GM23338 (cell line): ENCODE results near the gene TMEM179. TPM values are rescaled to one million over a fixed set of nuclear protein-coding genes. Genes with fewer than 3 reads are reported as not detected.

Experiments used
- ATAC-seq: fragments of 200-7000 bp; cut with Tn5 transposase; 3 replicates; pipeline ENCODE4 v1.9.1; 2020
- DNase-seq: peaks from one replicate; pipeline ENCODE4 v3.0.0-alpha.2; 2015; ENCODE audit warnings: low spot score
- H2AFZ ChIP-seq: fragments of 200-600 bp; sonication (generic); 2 replicates; pipeline ENCODE4 v1.8.0; 2016; ENCODE audit warnings: antibody characterized with exemption, mild to moderate bottlenecking, moderate library complexity
- H3F3A ChIP-seq: fragments of 200-600 bp; sonication (generic); replicated peaks from 2 replicates; pipeline ENCODE4 v1.8.0; 2017; ENCODE audit warnings: antibody characterized with exemption, mixed run types, low read depth
- H3K27ac ChIP-seq: fragments of 200-600 bp; sonication (generic); 2 replicates; pipeline ENCODE4 v1.6.1; 2016; ENCODE audit warnings: low read depth
- H3K27me3 ChIP-seq: fragments of 200-600 bp; sonication (generic); 2 replicates; pipeline ENCODE4 v1.8.0; 2016; ENCODE audit warnings: mild to moderate bottlenecking, mixed run types, moderate library complexity; ENCODE audit not compliant: insufficient read depth
- H3K36me3 ChIP-seq: fragments of 200-600 bp; sonication (generic); 2 replicates; pipeline ENCODE4 v1.8.0; 2016; ENCODE audit warnings: mild to moderate bottlenecking; ENCODE audit not compliant: insufficient read depth
- H3K4me1 ChIP-seq: fragments of 200-600 bp; sonication (generic); 2 replicates; pipeline ENCODE4 v1.8.0; 2016; ENCODE audit warnings: mild to moderate bottlenecking, moderate library complexity; ENCODE audit not compliant: insufficient read depth
- H3K4me2 ChIP-seq: fragments of 200-600 bp; sonication (generic); 2 replicates; pipeline ENCODE4 v1.7.1; 2017; ENCODE audit warnings: mixed run types
- H3K4me3 ChIP-seq: fragments of 200-600 bp; sonication (generic); 2 replicates; pipeline ENCODE4 v1.6.1; 2016; ENCODE audit warnings: mixed run types
- H3K79me2 ChIP-seq: fragments of 200-600 bp; sonication (generic); replicated peaks from 2 replicates; pipeline ENCODE4 v1.8.0; 2017; ENCODE audit warnings: mild to moderate bottlenecking; ENCODE audit not compliant: insufficient read depth
- H3K9me2 ChIP-seq: fragments of 200-600 bp; sonication (generic); 2 replicates; pipeline ENCODE4 v1.8.0; 2017; ENCODE audit not compliant: insufficient read depth
- H4K20me1 ChIP-seq: fragments of 200-600 bp; sonication (generic); replicated peaks from 2 replicates; pipeline ENCODE4 v1.8.0; 2017; ENCODE audit warnings: mild to moderate bottlenecking; ENCODE audit not compliant: insufficient read depth
- H3K27ac Mint-ChIP-seq: 2 replicates; pipeline ENCODE4 v1.8.0; 2020; ENCODE audit warnings: inconsistent platforms, mild to moderate bottlenecking, moderate library complexity, mixed read lengths
- H3K27me3 Mint-ChIP-seq: 3 replicates; pipeline ENCODE4 v1.8.0; 2022; ENCODE audit warnings: low read depth, mild to moderate bottlenecking, moderate library complexity, mixed read lengths, inconsistent platforms; ENCODE audit not compliant: insufficient read depth, poor library complexity
- H3K36me3 Mint-ChIP-seq: 3 replicates; pipeline ENCODE4 v1.8.0; 2021; ENCODE audit warnings: low read depth, mild to moderate bottlenecking, inconsistent platforms, moderate library complexity, mixed read lengths
- H3K4me1 Mint-ChIP-seq: 3 replicates; pipeline ENCODE4 v1.8.0; 2020; ENCODE audit warnings: mild to moderate bottlenecking, inconsistent platforms, mixed read lengths
- H3K4me3 Mint-ChIP-seq: 3 replicates; pipeline ENCODE4 v1.8.0; 2021; ENCODE audit warnings: moderate library complexity, mild to moderate bottlenecking, inconsistent platforms, mixed read lengths
- H3K9me3 Mint-ChIP-seq: 3 replicates; pipeline ENCODE4 v1.8.0; 2020; ENCODE audit warnings: moderate library complexity, mild to moderate bottlenecking, inconsistent platforms, mixed read lengths
- CREB1 ChIP-seq: fragments of 250-450 bp; sonication (Bioruptor Pico); IDR thresholded peaks from 2 replicates; pipeline ENCODE4 v1.5.0; 2020; ENCODE audit warnings: low read depth, mild to moderate bottlenecking, moderate library complexity
- EZH2 ChIP-seq: fragments of 200-600 bp; sonication (generic); IDR thresholded peaks from one replicate; pipeline ENCODE4 v1.8.0; 2017; ENCODE audit warnings: antibody characterized with exemption, mild to moderate bottlenecking, low read depth; ENCODE audit not compliant: unreplicated experiment
- EZH2phosphoT487 ChIP-seq: fragments of 200-600 bp; sonication (generic); IDR thresholded peaks from one replicate; pipeline ENCODE4 v1.8.1; 2018; ENCODE audit warnings: antibody characterized with exemption; ENCODE audit not compliant: unreplicated experiment
- JUNB ChIP-seq: IDR thresholded peaks from one replicate; pipeline ENCODE4 v1.6.1; 2016; ENCODE audit warnings: antibody characterized with exemption; ENCODE audit not compliant: unreplicated experiment
- NANOG ChIP-seq: IDR thresholded peaks from 2 replicates; pipeline ENCODE4 v1.6.1; 2016; ENCODE audit warnings: antibody characterized with exemption, borderline replicate concordance
- POLR2AphosphoS5 ChIP-seq: IDR thresholded peaks from 2 replicates; pipeline ENCODE4 v1.6.1; 2016; ENCODE audit warnings: antibody characterized with exemption, low read depth
- STAT1 ChIP-seq: IDR thresholded peaks from one replicate; pipeline ENCODE4 v1.6.1; 2016; ENCODE audit warnings: antibody characterized with exemption; ENCODE audit not compliant: unreplicated experiment
- ZNF114 ChIP-seq: fragments of 250-450 bp; sonication (Bioruptor Pico); IDR thresholded peaks from 2 replicates; pipeline ENCODE4 v1.5.0; 2020; ENCODE audit warnings: mild to moderate bottlenecking, moderate library complexity
- ZNF331 ChIP-seq: fragments of 250-450 bp; sonication (Bioruptor Pico); IDR thresholded peaks from 2 replicates; pipeline ENCODE4 v1.5.0; 2020; ENCODE audit warnings: low read depth, mild to moderate bottlenecking, moderate library complexity
- polyA plus RNA-seq: library from polyadenylated mRNA; unstranded; fragments of >200 nt; fragmentation: Nextera tagmentation; extraction: Ambion mirVana; gene quantifications from 2 replicates; pipeline ENCODE4 v1.2.1, GENCODE V29; 2016
- total RNA-seq: library from RNA; depleted of rRNA; stranded (reverse); fragments of >200 nt; shearing (Covaris generic); gene quantifications from 2 replicates; pipeline ENCODE4 v1.2.3, GENCODE V29; 2014
- TF ChIP-seq, protein P1 (sequence below): IDR thresholded peaks from one replicate; pipeline ENCODE4 v1.6.1; 2018; ENCODE audit warnings: antibody characterized with exemption; ENCODE audit not compliant: unreplicated experiment
- TF ChIP-seq, protein P2 (sequence below): fragments of 250-450 bp; sonication (Bioruptor Pico); IDR thresholded peaks from 2 replicates; pipeline ENCODE4 v1.5.0; 2020; ENCODE audit warnings: mild to moderate bottlenecking, moderate library complexity
- TF ChIP-seq, protein P3 (sequence below), 2 experiments: fragments of 200-600 bp in 1 of 2; sonication (generic) in 1 of 2; conservative IDR thresholded peaks; 2 replicates each; pipeline versions ENCODE4 v1.5.1 to v1.6.1; 2016 to 2017; ENCODE audit warnings: antibody characterized with exemption in 2 of 2, low read depth in 2 of 2, mild to moderate bottlenecking in 2 of 2, moderate library complexity in 1 of 2
- TF ChIP-seq, protein P4 (sequence below): IDR thresholded peaks from 2 replicates; pipeline ENCODE4 v1.6.1; 2016; ENCODE audit warnings: antibody characterized with exemption

Gene TMEM179
- total and polyA plus RNA-seq, 2 experiments from 2014 or later, result 1.0 to 4.8 TPM

DNA sequence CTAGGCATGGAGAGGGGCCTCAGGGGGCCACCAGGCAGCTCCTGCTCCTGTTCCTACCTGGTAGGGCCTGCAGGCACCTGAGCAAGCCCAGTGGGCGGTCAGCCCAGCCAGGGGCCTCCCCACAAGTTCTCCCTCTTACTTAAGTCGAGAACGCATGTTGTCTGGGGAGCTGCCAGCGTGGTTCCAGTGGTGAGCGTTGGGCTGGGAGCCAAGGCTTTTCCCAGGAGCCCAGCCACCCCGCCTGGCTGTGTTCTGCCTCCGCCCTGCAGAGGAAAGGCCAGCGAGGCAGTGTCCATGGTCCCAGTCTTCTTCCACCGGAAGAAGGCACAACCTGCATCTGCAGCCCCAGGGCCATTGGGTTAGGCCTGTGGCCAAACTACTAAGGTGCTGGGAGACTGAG, 23.6 kb downstream of the TMEM179 start:
- Mint-ChIP-seq H3K9me3 (no peaks in the 10 kb centered on the region), H3K27me3 (peaks cover 5% of the 10 kb centered on the region), H3K4me1 (peaks cover 4% of the 10 kb centered on the region; the same call in 2 of the 3 replicates), H3K36me3 (no peaks in the 10 kb centered on the region), H3K4me3 (no peak overlapping the region), H3K27ac (no peak overlapping the region)
- H4K20me1 ChIP-seq, result no peaks in the 10 kb centered on the region
- H3K4me2 ChIP-seq, result no peak overlapping the region
- H3K79me2 ChIP-seq, result no peaks in the 10 kb centered on the region
- no peak for DNase-seq
- no peak overlapping the region for H3K4me3 ChIP-seq
- TF ChIP-seq ZNF114 (CRISPR knock-in tag) (no peak), POLR2AphosphoS5 (no peak), CREB1 (CRISPR knock-in tag) (no peak), EZH2phosphoT487 (no peak), EZH2 (no peak), NANOG (no peak), ZNF331 (CRISPR knock-in tag) (no peak), STAT1 (no peak), JUNB (no peak)
- TF ChIP-seq, protein P1, sequence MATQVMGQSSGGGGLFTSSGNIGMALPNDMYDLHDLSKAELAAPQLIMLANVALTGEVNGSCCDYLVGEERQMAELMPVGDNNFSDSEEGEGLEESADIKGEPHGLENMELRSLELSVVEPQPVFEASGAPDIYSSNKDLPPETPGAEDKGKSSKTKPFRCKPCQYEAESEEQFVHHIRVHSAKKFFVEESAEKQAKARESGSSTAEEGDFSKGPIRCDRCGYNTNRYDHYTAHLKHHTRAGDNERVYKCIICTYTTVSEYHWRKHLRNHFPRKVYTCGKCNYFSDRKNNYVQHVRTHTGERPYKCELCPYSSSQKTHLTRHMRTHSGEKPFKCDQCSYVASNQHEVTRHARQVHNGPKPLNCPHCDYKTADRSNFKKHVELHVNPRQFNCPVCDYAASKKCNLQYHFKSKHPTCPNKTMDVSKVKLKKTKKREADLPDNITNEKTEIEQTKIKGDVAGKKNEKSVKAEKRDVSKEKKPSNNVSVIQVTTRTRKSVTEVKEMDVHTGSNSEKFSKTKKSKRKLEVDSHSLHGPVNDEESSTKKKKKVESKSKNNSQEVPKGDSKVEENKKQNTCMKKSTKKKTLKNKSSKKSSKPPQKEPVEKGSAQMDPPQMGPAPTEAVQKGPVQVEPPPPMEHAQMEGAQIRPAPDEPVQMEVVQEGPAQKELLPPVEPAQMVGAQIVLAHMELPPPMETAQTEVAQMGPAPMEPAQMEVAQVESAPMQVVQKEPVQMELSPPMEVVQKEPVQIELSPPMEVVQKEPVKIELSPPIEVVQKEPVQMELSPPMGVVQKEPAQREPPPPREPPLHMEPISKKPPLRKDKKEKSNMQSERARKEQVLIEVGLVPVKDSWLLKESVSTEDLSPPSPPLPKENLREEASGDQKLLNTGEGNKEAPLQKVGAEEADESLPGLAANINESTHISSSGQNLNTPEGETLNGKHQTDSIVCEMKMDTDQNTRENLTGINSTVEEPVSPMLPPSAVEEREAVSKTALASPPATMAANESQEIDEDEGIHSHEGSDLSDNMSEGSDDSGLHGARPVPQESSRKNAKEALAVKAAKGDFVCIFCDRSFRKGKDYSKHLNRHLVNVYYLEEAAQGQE, result no peak
- TF ChIP-seq, protein P2, sequence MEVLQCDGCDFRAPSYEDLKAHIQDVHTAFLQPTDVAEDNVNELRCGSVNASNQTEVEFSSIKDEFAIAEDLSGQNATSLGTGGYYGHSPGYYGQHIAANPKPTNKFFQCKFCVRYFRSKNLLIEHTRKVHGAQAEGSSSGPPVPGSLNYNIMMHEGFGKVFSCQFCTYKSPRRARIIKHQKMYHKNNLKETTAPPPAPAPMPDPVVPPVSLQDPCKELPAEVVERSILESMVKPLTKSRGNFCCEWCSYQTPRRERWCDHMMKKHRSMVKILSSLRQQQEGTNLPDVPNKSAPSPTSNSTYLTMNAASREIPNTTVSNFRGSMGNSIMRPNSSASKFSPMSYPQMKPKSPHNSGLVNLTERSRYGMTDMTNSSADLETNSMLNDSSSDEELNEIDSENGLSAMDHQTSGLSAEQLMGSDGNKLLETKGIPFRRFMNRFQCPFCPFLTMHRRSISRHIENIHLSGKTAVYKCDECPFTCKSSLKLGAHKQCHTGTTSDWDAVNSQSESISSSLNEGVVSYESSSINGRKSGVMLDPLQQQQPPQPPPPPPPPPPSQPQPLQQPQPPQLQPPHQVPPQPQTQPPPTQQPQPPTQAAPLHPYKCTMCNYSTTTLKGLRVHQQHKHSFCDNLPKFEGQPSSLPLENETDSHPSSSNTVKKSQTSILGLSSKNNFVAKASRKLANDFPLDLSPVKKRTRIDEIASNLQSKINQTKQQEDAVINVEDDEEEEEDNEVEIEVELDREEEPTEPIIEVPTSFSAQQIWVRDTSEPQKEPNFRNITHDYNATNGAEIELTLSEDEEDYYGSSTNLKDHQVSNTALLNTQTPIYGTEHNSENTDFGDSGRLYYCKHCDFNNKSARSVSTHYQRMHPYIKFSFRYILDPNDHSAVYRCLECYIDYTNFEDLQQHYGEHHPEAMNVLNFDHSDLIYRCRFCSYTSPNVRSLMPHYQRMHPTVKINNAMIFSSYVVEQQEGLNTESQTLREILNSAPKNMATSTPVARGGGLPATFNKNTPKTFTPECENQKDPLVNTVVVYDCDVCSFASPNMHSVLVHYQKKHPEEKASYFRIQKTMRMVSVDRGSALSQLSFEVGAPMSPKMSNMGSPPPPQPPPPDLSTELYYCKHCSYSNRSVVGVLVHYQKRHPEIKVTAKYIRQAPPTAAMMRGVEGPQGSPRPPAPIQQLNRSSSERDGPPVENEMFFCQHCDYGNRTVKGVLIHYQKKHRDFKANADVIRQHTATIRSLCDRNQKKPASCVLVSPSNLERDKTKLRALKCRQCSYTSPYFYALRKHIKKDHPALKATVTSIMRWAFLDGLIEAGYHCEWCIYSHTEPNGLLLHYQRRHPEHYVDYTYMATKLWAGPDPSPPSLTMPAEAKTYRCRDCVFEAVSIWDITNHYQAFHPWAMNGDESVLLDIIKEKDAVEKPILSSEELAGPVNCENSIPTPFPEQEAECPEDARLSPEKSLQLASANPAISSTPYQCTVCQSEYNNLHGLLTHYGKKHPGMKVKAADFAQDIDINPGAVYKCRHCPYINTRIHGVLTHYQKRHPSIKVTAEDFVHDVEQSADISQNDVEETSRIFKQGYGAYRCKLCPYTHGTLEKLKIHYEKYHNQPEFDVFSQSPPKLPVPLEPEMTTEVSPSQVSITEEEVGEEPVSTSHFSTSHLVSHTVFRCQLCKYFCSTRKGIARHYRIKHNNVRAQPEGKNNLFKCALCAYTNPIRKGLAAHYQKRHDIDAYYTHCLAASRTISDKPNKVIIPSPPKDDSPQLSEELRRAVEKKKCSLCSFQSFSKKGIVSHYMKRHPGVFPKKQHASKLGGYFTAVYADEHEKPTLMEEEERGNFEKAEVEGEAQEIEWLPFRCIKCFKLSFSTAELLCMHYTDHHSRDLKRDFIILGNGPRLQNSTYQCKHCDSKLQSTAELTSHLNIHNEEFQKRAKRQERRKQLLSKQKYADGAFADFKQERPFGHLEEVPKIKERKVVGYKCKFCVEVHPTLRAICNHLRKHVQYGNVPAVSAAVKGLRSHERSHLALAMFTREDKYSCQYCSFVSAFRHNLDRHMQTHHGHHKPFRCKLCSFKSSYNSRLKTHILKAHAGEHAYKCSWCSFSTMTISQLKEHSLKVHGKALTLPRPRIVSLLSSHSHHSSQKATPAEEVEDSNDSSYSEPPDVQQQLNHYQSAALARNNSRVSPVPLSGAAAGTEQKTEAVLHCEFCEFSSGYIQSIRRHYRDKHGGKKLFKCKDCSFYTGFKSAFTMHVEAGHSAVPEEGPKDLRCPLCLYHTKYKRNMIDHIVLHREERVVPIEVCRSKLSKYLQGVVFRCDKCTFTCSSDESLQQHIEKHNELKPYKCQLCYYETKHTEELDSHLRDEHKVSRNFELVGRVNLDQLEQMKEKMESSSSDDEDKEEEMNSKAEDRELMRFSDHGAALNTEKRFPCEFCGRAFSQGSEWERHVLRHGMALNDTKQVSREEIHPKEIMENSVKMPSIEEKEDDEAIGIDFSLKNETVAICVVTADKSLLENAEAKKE (CRISPR knock-in tag), result no peak
- TF ChIP-seq, protein P3, sequence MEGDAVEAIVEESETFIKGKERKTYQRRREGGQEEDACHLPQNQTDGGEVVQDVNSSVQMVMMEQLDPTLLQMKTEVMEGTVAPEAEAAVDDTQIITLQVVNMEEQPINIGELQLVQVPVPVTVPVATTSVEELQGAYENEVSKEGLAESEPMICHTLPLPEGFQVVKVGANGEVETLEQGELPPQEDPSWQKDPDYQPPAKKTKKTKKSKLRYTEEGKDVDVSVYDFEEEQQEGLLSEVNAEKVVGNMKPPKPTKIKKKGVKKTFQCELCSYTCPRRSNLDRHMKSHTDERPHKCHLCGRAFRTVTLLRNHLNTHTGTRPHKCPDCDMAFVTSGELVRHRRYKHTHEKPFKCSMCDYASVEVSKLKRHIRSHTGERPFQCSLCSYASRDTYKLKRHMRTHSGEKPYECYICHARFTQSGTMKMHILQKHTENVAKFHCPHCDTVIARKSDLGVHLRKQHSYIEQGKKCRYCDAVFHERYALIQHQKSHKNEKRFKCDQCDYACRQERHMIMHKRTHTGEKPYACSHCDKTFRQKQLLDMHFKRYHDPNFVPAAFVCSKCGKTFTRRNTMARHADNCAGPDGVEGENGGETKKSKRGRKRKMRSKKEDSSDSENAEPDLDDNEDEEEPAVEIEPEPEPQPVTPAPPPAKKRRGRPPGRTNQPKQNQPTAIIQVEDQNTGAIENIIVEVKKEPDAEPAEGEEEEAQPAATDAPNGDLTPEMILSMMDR (conservative IDR thresholded peaks at IDR 0.05; ENCODE audit: low read depth in 2 of 2), result no peak
- TF ChIP-seq, protein P4, sequence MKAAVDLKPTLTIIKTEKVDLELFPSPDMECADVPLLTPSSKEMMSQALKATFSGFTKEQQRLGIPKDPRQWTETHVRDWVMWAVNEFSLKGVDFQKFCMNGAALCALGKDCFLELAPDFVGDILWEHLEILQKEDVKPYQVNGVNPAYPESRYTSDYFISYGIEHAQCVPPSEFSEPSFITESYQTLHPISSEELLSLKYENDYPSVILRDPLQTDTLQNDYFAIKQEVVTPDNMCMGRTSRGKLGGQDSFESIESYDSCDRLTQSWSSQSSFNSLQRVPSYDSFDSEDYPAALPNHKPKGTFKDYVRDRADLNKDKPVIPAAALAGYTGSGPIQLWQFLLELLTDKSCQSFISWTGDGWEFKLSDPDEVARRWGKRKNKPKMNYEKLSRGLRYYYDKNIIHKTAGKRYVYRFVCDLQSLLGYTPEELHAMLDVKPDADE, result no peak
- H3F3A ChIP-seq, result no peaks in the 10 kb centered on the region
- no peaks in the 10 kb centered on the region for H3K36me3 ChIP-seq
- no peak overlapping the region for H3K27ac ChIP-seq
- no peaks in the 10 kb centered on the region for H3K27me3 ChIP-seq
- H3K4me1 ChIP-seq, result no peaks in the 10 kb centered on the region
- H2AFZ ChIP-seq, result no peak overlapping the region
- no peaks in the 10 kb centered on the region for H3K9me2 ChIP-seq
- no peak for ATAC-seq
